ENCODE data around the gene PHAF1.

GRCh38 chr16:67167588-67167987 lies 57.8 kb downstream of the PHAF1 start:
- TF ChIP-seq, protein P1, sequence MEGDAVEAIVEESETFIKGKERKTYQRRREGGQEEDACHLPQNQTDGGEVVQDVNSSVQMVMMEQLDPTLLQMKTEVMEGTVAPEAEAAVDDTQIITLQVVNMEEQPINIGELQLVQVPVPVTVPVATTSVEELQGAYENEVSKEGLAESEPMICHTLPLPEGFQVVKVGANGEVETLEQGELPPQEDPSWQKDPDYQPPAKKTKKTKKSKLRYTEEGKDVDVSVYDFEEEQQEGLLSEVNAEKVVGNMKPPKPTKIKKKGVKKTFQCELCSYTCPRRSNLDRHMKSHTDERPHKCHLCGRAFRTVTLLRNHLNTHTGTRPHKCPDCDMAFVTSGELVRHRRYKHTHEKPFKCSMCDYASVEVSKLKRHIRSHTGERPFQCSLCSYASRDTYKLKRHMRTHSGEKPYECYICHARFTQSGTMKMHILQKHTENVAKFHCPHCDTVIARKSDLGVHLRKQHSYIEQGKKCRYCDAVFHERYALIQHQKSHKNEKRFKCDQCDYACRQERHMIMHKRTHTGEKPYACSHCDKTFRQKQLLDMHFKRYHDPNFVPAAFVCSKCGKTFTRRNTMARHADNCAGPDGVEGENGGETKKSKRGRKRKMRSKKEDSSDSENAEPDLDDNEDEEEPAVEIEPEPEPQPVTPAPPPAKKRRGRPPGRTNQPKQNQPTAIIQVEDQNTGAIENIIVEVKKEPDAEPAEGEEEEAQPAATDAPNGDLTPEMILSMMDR (IDR thresholded peaks at IDR 0.05; ENCODE audit: poor library complexity, severe bottlenecking) = no peak
- TF ChIP-seq RAD21 (conservative IDR thresholded peaks at IDR 0.05) = no peak
- TF ChIP-seq, protein P2, sequence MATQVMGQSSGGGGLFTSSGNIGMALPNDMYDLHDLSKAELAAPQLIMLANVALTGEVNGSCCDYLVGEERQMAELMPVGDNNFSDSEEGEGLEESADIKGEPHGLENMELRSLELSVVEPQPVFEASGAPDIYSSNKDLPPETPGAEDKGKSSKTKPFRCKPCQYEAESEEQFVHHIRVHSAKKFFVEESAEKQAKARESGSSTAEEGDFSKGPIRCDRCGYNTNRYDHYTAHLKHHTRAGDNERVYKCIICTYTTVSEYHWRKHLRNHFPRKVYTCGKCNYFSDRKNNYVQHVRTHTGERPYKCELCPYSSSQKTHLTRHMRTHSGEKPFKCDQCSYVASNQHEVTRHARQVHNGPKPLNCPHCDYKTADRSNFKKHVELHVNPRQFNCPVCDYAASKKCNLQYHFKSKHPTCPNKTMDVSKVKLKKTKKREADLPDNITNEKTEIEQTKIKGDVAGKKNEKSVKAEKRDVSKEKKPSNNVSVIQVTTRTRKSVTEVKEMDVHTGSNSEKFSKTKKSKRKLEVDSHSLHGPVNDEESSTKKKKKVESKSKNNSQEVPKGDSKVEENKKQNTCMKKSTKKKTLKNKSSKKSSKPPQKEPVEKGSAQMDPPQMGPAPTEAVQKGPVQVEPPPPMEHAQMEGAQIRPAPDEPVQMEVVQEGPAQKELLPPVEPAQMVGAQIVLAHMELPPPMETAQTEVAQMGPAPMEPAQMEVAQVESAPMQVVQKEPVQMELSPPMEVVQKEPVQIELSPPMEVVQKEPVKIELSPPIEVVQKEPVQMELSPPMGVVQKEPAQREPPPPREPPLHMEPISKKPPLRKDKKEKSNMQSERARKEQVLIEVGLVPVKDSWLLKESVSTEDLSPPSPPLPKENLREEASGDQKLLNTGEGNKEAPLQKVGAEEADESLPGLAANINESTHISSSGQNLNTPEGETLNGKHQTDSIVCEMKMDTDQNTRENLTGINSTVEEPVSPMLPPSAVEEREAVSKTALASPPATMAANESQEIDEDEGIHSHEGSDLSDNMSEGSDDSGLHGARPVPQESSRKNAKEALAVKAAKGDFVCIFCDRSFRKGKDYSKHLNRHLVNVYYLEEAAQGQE (IDR thresholded peaks at IDR 0.05; ENCODE audit: borderline replicate concordance) = no peak
- TF ChIP-seq EZH2 (IDR thresholded peaks at IDR 0.05; ENCODE audit: borderline replicate concordance, insufficient read depth, low read length, poor library complexity, severe bottlenecking) = no peak
- no peak for TF ChIP-seq SMC3 (conservative IDR thresholded peaks at IDR 0.05; ENCODE audit: poor library complexity)
- TF ChIP-seq POLR2AphosphoS5 (IDR thresholded peaks at IDR 0.05) = no peak
- TF ChIP-seq EP300 (conservative IDR thresholded peaks at IDR 0.05; ENCODE audit: poor library complexity, severe bottlenecking) = no peak
- TF ChIP-seq TAF1 (IDR thresholded peaks at IDR 0.05; ENCODE audit: low read depth) = no peak

Measured in neural cell (in vitro differentiated cells).